HG03521 (cell line): ENCODE results near the gene OR13J1.

ENCODE experiments used
- ATAC-seq: cut with Tn5 transposase; IDR thresholded peaks from one replicate; pipeline ENCODE4 v1.9.1; 2021; ENCODE audit warnings: mild to moderate bottlenecking, moderate library complexity; ENCODE audit not compliant: unreplicated experiment

OR13J1 gene

DNA sequence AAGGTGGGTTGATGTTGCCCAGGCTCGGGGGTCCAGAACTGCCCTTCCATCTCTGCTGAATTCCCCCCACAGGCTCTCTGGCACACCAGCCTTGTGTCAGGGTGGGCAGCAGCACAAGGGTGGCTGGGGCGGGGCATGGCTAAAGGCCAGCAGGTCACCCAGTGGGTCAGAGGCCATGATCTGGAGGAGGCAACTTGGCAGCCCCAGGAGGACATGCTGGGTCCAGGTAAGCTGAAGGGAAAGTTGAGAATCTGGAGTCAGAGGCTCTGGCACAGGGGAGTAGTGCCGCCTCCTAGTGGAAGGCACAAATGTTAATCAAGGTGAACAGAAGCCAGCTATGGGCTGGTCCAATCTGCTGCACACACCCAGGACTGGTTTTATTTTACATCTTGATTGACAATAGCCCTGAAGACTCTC, 35.0 kb downstream of the OR13J1 start:
- ATAC-seq = no peak

DNA sequence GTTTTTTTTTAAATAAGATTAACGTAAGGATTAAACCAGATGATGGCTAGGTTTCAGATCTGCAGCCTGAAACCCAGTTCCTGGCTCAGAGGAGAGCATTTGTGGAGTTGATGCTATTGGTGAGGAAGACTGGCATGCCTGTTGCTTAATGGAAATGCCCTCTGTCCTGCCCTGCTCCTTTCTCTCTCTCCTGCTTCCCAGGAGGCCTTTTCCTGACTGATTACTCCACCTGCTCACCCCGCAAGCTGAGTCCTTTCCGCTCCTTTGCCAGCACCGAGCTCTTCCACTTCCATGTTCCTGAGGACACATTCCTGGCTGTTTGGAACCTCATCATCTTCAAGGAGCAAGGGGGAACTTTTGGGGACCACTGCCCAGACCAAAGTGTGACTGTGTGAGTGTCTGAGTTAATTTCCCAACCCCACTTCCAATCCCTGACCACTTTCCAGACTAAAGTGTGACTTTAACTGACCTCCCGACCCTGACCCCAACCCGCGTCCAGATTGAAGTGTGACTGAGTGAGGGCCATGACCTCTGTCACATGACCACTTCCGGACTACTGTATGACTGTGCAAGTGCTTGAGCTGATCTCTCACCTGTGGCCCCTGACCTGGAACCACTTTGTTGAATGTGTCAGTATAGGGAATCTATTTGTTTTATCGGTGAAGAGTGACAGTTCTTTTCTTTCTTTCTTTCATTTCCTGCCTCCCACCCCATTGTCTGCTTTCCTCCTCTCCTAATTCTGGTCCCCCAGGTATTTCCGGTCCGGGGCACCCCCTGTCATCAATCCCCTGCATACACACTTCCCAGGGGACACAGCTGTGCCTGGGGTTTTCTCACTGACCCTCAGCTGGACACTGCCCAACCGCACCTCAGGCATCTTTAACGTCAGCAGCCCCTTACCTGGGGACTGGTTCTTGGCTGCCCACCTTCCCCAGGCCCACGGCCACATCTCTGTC, 35.7 kb downstream of the OR13J1 start:
- ATAC-seq = no peak

DNA sequence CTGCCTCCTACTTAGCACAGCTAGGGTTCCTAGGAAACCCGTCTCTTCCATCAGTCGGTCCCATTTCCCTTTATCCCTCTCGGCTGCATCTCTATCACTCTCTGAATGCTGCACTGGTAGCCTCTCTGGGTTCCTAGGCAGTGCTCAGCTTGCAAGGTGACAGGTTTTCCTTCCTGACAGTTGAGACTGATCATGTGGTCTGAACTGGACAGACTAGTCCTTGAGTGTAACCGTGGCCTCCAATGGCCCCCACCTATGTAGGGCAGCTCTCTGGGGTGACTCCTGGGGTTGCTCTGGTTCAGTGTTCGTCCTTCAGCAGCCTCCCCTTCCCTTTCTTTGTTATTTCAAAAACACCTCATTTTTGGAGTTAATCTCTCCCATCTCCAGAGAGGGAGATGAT, 37.4 kb downstream of the OR13J1 start:
- ATAC-seq = no peak

DNA sequence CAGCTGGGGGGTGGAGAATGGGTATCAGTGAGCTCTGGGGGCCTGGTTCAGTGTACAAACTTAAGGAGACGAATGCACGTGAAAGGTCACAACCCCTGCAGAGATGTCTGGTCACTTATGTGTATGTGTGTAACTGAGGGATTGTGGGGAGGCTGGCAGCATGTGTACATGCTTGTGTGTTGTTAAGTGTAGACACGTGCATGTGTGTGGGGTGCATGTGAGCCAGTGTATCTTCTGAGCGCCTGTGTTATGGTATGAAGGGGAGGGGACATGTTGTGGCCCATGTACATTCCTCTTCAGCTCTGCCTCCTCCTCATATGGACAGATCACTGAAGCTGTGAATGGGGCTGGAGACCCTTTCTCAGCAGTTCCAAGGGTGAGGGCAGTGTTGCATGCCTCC, 39.2 kb downstream of the OR13J1 start:
- ATAC-seq = no peak

DNA sequence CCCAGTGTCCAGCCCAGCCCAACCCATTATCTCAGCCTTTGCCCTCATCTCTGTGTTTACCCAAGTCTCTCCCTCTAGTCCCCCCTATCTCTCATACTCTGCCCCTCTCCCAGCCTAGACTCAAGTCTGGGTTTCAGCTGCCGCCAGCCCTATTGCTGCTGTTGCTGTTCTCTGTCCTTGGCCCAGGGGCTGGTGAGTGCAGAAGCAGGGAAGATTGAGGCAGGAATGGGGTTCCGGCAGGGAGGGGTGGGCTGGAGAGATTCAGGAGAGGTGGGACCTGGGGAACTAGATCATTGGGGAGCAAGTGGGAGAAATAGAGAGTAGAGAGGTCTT, 40.5 kb downstream of the OR13J1 start:
- no peak for ATAC-seq

DNA sequence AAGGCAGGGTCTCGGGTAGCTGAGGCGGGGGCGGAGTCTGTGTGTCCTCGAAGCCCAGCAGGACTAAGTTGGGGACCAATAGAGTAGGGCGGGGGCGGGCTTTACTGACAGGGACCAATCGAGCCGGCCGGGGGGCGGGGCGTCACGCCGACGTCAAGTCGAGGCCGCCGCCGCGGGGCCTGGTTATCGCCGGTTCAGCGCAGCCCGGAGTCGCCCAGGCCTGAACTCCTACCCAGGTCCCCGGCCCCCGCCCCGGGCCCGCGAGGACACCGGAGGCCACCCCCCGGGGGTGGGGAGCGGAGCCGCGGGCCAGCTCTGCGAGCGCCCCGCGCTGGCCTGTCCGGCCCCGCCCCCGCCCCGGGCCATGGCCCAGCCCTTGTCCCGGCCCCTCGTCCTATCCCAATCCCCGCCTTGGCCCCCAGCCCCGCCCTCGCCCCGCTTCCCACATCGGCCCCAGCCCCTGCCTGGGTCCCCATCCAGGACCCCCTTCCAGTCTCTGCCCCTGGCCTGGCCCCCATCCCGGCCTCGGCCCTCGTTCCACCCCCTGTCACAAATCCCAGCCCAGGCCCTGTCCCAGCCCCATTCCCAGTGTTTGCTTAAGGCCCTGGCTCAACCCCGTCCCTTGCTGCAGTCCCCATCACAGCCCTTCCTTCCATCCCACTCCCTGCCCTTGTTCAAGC, 41.0 kb downstream of the OR13J1 start, which contains the start of gene TMEM8B:
TSS of gene TMEM8B (plus strand) at position 145 of the 680 bp plus-strand sequence. CDS start at position 365, 220 bp downstream.
- ATAC-seq = peak; percentile 78

DNA sequence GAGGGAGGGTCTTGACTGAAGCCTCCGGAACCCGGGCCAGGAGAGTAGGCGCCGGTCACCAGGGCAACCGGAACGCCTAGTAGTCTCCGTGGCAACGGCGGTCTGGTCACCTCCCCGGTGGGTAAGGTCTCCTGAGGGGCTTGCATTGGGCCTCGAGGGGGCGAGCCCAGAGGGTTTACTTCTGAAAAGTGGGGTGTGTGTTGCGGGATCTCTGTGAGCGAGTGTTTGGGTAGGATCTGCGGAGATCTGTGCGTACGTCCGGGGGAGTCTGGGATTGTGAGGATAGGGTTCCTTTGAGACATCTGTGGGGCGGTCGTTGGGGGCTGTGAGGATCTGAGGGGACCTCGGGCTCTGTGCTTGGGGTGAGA, 41.5 kb downstream of the OR13J1 start, which contains the start of gene FAM221B:
TSS of gene FAM221B (minus strand) at position 17 of the 368 bp plus-strand sequence. CDS start 2,571 bp downstream, outside the sequence.
- peak; percentile 6 for ATAC-seq

DNA sequence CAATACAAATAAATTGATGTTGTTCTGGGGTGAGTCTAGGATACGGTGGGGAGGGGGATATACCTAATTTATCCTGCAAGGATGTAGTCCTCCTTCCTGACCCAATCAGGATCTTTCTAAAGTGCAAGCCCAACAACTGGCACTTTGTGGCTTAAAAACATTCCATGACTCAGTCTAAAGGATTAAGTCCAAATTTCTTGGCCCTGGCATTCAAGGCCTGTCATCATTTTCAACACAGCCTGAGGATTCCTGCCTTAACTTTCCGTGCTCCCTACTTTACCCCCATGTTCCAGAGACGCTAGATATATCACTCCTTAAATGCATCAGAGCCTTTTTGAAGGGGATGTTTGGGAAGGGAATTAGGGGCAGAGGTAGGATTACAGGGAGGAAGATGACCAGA, 42.7 kb downstream of the OR13J1 start:
- ATAC-seq = no peak

DNA sequence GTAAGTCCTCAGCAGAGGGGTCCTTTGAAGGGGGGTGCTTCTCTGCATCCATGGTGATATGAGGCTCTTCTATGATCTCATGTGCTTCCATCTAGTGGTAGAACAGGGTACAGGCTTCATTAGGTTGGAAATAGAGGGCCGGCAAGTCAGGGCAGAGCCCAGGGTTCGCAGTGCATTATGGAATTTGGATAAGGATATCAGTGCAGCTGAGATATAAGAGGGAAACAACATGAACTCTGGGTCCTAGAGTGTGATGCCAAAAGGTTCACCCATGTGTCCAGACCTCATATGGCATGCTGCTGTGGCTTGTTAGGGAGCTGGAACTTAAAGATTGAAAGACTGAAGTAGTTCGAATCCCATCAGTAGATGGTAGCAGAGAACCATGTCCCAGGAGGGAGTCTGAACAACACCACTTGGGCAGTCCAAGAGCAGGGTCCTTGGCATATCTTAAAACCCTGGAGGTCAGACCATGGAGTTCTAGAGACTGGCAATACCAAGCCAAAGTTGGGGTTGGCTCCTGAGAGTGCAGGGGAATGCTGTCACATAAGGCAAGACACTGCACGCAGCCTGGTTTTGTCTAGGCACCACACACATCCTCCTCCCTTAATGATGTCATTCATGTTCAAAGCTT, 44.0 kb downstream of the OR13J1 start:
- ATAC-seq = peak; percentile 33

DNA sequence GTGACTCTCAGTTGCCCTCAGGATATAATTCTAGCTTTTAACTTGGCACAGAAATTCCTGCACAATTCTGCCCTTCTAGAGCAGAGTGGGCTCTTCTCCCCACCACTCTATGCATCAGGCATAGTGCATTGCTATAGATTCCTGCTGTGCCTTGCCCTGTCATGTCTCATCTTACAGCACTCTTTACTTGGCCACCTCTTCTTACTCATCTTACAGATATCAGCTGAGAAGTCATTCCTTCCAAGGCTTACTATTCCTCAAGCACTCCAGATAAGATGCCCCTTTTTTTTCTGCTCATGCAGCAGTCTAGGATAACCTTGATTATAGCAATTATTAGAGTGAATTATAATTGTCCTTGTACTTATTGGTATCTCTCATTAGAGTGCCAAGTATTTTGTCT, 47.3 kb downstream of the OR13J1 start:
- ATAC-seq = no peak

DNA sequence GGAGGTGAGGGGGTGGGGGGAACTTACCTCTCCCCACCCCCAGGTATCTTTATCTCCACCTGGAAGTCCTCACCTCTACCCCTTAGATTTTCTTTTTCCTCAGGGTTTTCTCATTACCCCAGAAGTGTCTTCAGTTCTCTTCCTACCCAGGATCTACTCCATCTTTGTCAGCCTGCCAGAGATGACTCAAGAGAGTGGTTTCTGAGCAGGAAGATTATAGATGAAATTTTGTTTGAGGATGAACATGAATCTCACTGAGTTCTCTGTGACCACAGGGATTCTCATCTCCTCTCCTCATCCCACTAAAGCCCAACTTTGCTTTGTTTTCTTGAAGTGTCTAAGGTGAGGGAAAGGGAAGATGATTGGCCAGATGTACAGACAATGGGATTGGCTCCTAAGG, 50.1 kb downstream of the OR13J1 start:
- no peak for ATAC-seq
